NCI-H345 treated with DMSO at 0.1 percent for 48 hours (cell line): ENCODE measurements around the gene RHD.
A peak's percentile ranks its signal among the peaks of the same experiment; 100 is the strongest.
"Not testable (repeated sequence)": the region's sequence is repeated elsewhere in the genome, so short reads cannot be mapped to it uniquely, and the experiment has no call there.

Source experiments
- DNase-seq: peaks from one replicate; lab custom pipeline; 2025; ENCODE audit not compliant: unreplicated experiment; lab: John Stamatoyannopoulos, UW

Gene RHD

DNA sequence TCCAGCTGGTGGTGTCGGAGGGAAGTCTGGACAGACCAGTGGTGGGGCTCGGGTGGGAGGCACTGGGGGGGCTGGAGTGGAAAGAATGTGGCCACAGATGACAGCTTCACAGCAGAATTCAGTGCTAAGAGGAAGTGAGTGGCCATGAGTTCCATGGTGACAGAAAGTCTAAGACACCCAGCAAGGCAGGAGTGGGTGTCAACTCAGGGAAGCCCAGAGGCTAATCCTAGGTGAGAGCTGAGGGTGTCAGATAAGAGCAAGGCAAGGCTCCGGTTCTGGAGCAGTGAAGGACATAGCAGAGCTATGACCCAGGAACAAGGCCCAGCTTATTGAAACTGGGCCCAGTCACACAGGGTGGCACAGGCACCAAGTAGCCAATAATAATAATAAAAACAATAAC is 30.0 kb downstream of the RHD start:
- DNase-seq, result not testable (repeated sequence)

DNA sequence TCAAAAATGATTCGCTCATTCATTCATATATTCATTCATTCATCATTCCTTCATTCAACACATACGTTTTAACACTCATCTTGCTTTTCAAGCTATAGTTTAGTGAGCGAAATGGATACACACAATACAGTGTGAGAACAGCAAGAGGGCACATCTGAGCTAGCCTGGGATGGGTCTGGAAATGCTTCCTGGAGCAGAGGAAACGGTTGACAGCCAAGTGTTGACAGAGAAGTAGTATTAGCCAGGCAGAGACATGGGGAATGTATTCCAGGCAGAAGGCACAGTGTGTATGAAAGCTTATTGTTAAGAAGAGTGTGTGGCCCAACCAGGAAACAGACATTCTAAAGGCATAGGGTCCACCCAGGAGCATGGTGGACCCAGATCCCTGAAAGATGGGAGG is 32.6 kb downstream of the RHD start:
- DNase-seq, result not testable (repeated sequence)

DNA sequence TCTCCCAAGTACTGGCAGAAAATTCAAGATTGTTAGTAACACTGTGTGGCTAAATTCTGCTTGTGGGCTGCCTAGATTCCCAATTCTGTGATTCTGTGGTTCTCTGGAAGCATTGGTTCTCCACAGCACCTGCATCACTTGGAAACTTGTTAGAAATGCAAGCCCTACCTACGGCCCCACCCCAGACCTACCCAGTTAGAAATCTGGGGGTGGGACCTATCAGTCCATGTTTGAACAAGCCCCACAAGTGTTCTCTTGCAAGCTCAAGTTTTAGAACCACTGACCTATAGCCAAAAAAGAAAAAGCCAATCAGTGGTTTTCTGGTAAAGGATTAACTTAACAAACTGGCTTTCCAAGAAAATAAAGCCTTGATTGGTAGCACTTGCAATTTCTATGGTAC is 35.9 kb downstream of the RHD start:
- not testable (repeated sequence) for DNase-seq

DNA sequence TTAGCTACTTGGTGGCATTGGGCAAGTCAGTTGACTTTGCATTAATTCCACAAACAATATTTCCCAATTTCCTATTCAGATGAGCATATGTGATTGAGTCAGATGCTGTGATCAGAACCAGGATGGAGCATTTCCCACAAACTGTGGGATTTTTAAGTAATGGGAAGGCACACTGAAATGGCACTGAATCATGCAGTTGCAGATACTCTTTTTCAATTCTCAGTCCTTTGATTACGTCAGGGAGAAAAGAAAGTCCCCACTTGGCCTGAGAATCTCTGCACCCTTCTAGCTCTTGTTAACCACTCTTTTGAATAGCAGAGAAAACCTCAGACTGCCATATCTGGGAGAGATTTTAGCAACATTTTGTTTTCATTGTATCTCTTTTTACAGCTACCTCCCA is 36.8 kb downstream of the RHD start:
- DNase-seq, result not testable (repeated sequence)

DNA sequence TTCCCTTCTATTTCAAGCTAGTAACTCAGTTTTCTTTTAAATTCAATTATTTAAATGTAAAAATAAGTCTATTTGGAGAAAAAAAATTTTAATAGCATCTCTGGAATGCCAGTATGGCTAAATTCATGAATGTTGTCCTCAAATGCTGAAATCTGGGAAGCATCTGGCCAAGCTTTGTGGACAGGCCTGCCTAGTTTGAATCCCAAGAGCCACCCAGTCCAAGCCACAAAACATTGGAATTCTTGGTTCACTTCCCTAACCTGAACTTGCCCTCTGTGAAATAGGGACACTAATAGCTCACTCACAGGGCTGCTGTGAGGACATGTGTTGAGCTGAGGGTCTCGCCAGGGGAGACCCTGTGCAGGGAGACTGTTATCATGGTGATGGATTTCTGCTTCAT is 37.2 kb downstream of the RHD start:
- DNase-seq, result not testable (repeated sequence)

DNA sequence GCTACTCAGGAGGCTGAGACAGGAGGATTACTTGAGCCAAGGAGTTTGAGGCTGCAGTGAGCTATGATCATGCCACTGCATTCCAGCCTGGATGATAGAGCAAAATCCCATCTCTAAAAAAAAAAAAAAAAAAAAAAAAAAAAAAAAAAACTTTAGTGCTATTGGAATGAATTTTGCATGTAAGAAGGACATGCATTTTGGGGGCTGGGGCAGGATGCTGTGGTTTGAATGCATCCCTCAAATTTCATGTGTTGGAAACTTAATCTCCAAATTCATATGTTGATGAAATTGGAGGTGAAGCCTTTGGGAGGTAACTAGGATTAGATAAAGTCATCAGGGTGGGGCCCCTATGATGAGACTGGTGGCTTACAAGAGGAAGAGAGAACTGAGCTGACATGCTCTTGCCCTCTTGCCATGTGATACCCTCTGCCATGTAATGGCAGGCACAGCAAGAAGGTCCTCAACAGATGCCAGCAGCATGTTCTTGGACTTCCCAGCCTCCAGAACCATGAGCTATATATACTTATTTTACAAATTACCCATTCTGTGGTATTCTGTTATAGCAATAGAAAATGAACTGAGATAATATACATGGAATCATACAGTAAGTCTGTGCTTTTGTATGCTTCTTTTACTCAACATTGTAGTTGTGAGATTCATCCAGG is 40.6 kb downstream of the RHD start:
- not testable (repeated sequence) for DNase-seq

DNA sequence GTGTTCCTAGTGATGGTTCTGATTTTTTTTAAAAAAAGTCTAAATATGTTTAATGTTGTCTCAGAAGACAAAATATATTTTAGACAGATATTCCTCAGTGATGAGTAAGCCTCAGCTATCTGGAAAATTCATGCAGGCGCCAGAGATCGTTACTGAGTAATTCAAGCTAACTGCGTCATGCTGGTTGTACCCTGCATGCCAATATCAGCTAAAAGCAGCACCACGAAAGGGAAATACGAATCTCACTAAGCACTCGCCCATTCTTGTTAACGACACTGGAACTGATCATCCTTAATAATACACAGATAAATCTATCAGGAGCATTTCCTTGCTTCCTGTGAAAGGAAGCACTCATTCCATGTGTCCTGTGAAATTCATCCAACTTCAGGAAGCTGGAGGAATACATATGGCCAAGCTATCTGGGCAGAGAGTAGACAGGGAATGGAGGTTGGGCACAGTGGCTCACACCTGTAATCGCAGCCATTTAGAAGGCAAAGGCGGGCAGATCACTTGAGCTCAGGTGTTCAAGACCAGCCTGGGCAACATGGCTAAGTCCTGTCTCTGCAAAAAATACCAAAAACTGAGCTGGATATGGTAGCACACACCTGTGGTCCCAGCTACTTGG is 48.1 kb downstream of the RHD start:
- not testable (repeated sequence) for DNase-seq

DNA sequence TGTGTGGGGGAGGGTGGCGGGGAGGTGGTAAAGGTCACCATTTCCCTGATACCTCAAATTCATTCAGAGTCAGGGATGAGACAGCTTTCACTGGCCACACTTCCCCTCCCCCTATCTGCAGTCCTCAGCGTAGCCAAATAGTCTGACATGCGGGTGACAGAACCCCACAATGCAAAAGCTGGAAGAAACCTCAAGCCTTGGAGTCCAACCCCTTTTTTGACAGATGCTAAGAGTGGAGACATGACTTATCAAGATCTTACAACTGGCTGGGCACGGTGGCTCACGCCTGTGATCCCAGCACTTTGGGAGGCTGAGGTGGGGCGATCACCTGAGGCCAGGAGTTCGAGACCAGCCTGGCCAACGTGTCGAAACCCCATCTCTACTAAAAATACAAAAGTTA is 49.8 kb downstream of the RHD start:
- not testable (repeated sequence) for DNase-seq

DNA sequence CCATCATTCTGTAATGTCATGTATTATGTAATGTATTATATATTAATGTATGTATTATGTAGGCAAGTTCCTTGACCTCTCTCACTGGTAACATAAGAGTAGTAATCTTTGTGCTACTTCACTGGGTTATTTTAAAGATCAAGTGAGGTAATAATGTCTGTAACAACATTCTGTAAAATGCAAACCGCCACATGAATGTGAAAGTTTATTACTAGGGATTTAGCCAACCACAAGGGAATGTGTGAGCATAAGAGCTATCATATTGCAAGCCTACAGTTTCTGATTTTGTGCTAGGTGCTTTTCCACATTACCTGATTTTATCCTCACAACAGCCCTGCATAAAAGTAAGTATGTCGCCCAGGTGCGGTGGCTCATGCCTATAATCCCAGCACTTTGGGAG is 52.1 kb downstream of the RHD start:
- DNase-seq, result not testable (repeated sequence)

DNA sequence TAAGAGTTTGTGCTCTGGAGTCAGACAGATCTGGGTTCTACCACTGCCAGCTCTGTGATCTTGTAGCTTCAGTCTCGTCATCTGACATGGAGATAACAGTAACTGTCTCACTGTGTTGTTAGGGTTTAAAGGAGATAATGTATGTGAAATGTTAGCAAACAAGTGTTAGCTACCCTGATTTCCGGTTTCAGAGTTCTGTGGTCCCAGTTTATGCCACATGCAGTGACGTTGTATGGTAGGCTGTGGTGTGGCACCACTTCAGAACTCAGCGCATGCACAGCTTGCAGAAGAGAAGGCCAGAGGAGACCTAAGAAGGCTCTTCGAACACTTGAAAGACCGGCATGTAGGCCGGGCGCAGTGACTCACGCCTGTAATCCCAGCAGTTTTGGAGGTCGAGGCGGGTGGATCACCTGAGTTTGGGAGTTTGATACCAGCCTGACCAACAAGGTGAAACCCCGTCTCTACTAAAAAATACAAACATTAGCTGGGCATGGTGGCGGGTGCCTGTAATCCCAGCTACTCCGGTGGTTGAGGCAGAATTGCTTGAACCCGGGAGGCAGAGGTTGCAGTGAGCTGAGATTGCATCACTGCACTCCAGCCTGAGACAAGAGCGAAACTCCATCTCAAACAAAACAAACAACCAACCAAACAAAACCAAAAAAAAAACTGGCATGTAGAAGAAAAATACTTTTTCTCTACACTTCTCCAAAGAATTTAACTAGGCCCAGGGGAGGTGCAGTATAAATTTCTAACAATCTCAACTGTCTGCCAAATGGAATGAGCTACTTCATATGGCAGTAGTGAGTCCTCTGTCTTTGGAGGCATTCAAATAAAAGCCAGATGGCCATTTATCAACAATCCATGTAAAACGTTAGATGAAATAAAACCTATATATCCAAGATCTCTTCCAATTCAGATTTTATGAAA is 55.8 kb downstream of the RHD start:
- not testable (repeated sequence) for DNase-seq

DNA sequence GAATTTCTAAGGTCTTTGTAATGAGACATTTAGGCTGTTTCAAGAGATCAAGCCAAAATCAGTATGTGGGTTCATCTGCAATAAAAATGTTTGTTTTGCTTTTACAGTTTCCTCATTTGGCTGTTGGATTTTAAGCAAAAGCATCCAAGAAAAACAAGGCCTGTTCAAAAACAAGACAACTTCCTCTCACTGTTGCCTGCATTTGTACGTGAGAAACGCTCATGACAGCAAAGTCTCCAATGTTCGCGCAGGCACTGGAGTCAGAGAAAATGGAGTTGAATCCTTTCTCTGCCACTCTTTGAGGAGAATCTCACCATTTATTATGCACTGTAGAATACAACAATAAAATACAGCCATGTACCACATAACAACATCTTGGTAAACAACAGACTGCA is 56.5 kb downstream of the RHD start:
- DNase-seq, result not testable (repeated sequence)

DNA sequence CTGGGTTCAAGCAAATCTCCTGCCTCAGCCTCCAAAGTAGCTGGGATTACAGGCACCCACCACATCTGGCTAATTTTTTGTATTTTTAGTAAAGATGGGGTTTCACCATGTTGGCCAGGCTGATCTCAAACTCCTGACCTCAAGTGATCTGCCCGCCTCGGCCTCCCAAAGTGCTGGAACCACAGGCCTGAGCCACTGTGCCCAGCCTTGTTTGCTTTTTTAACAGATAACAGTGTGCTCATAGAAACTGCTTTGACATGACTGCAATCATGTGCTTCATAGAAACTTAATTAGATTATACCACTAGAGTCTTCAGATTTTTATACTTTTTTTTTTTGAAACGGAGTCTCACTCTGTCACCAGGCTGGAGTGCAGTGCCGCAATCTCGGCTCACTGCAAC is 57.0 kb downstream of the RHD start:
- not testable (repeated sequence) for DNase-seq

DNA sequence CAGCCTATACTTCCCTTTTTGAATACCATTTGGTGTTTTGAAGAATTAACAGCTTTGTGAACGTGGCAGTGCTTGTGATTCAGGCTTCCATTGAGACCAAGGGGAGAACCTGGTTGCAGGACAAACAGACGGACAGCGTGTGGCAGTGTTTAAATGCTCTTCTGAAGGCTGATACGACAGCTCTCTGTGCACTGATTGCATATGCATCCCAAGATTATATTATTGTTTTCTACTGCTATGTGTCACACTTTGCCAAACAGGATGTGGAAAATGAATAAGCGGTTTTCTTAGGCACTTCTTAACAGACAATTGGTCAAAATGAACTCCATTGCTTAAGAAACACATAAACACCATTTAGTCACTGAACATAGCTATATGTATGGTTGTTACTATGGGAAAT is 57.6 kb downstream of the RHD start:
- DNase-seq, result not testable (repeated sequence)

DNA sequence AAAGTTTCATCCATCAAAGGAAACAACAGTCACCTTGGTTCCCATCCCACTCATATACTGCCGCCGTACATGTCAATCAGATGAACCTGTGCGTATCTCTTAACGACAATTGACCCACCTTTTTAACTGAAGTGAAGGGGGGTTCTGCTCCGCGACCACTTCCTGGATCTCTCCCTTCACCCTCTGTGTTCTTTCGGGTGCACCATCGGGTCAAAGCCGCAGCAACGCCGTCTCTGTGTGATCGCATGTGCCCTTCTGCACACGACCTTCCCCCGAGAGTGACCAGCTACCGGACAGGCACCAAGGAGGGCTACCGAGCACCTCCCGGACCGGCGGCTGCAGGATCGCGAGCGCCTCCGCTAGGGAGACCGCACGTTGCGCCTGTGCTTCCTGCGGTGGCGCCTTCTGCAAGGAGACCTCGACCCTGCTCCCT is 64.6 kb downstream of the RHD start:
- DNase-seq, result not testable (repeated sequence)

DNA sequence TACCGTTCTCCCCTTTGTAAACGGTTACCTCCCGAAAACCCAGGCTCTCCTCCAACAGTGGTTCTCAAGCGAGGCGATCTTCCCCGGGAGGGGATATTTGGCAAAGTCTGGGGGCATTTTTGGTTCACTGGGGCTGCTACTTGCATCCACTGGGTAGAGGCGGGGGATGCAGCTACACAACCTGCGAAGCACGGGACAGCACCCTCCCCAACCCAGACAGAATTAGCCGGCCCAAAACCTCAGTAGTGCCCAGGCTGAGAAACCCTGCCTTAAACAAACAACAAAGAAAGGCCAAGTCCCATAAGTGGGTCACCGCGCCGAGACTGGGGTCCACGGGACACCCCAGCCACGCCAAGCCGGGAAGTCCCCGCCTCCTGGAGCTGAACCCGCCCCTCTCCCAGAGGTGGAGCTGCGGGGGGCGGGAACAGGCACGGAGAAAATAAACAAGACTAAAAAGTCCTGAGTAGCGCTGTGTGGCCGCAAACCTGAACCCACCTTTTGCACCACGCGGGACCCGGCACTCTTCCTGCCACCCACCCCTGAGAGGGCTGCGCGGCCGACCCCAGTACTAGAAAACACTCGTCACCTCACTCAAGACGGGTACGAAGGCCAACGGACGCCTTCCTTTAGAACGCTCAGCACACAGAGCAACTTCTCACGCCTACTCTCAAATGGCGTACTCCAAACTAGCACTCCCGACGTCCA is 65.3 kb downstream of the RHD start:
- not testable (repeated sequence) for DNase-seq

DNA sequence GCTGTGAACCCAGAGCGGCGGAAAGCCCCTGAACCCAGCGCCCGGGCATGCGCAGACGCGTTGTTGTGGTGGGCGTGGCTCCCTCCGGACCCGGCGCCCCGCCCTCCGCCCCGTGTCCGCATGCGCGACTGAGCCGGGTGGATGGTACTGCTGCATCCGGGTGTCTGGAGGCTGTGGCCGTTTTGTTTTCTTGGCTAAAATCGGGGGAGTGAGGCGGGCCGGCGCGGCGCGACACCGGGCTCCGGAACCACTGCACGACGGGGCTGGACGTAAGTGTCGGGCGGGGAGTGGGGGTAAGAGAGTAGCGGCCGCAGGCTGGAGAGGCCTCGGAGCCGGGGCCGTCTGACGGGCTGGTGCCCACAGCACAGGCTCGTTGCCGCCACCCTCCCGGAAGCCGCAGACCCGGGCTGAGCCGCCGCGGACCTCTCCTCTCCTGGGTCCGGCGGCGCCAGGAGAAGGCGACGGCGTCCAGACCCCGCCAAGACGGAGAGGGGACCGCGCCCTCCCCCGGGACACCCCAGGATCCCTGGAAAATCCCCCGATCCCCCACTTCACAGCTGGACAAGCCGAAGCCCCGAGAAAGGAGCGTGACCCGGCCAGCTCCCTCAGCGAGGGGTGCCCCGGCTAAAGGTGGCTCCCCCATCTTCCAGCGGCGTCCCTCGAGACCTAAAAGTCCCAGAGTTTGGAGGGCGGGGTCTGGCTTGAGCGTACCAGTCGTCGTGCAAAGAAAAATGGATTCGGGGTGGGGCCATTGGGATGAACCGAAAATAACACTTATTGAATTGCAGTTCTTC is 66.1 kb downstream of the RHD start, which contains the start of gene TMEM50A:
TSS of gene TMEM50A (plus strand) at position 147 of the 794 bp plus-strand sequence. CDS start 2,153 bp downstream, outside the sequence.
- peak; percentile 40 for DNase-seq

DNA sequence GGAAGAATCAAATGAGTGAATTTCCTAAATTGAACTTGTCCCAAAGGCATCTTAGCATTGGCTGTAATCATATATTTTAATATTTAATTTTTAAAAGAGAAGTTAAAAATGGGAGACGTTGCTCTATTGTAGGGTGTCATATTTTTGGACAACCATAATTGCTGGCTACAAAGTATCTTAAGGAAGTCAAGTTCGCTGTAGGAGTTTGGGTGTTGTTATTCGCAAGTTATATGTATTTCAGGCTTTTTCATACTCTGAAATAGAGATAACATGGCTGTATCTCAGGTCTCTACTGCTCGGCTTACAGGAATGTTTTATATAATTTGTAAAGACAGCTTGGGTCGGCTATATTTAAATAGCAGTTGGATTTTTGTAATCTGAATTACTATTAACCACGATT is 66.7 kb downstream of the RHD start:
- DNase-seq, result no peak

DNA sequence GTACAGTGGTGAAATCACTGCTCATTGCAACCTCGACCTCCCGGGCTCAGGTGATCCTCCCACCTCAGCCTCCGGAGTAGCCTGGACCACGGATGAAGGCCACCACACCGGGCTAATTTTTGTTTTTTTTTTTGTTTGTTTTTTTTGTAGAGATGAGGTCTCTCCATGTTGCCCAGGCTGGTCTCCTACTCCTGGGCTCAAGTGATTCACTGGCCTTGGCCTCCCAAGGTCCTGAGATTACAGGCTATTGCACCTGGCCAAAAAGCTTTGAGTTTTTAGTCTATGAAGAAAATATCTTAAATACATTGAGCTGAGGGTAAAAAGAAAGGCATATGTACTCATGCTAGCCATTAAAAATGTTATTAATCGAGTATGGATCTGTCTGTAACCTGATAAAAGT is 69.4 kb downstream of the RHD start:
- no peak for DNase-seq

DNA sequence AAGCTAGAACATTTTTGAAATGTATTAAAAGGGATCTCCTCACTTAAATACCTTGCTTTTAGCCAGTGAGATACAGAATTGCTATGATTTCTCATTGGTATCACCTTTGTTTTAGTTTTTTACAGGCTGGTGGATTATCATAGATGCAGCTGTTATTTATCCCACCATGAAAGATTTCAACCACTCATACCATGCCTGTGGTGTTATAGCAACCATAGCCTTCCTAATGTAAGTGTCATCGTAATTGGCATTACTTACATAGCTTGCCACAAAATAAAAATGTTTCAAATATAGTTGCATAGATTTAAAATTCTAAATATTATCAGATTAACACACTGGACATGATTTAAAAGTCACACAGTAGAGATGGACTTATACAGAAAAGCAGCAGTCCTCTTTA is 70.5 kb downstream of the RHD start:
- DNase-seq, result no peak

DNA sequence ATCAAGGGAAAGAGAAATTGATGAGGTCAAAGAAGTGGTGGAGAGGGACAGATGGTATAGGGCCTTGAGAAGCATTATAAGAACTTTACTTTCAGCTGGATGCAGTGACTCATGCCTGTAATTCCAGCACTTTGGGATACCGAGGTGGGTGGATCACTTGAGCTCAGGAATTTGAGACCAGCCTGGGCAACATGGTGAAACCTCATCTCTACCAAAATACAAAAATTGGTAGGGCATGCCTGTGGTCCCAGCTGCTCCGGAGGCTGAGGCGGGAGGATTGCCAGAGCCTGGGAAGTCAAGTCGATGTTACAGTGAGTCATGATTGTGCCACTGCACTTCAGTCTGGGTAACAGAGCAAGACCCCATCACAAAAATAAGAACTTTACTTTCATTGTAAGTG is 71.6 kb downstream of the RHD start:
- no peak for DNase-seq
